SK-N-SH (cell line): ENCODE results near the gene ACP5.

Experiments used
- JUND ChIP-seq: IDR thresholded peaks from 2 replicates; pipeline ENCODE4 v1.4.0; 2012
- NRF1 ChIP-seq: IDR thresholded peaks from 2 replicates; pipeline ENCODE4 v1.6.1; 2012; ENCODE audit warnings: low read depth, mild to moderate bottlenecking, low read length
- RAD21 ChIP-seq: IDR thresholded peaks from 2 replicates; pipeline ENCODE4 v1.6.1; 2012; ENCODE audit warnings: mild to moderate bottlenecking, low read length
- SMC3 ChIP-seq: IDR thresholded peaks from 2 replicates; pipeline ENCODE4 v1.6.1; 2012; ENCODE audit warnings: low read depth, low read length, improper control_type of control experiment
- TEAD4 ChIP-seq: IDR thresholded peaks from 2 replicates; pipeline ENCODE4 v1.4.0; 2012; ENCODE audit warnings: mild to moderate bottlenecking, borderline replicate concordance; ENCODE audit not compliant: insufficient read depth
- TF ChIP-seq, protein P1 (sequence below): fragments of 200-600 bp; sonication (generic); IDR thresholded peaks from 2 replicates; pipeline ENCODE4 v1.6.1; 2017; ENCODE audit warnings: antibody characterized with exemption, mild to moderate bottlenecking, moderate library complexity
- TF ChIP-seq, protein P2 (sequence below): IDR thresholded peaks from 2 replicates; pipeline ENCODE4 v1.4.0; 2012; ENCODE audit warnings: low read depth
- TF ChIP-seq, protein P3 (sequence below): IDR thresholded peaks from 2 replicates; pipeline ENCODE4 v1.6.1; 2012; ENCODE audit warnings: mild to moderate bottlenecking, low read depth, low read length, moderate library complexity

DNA sequence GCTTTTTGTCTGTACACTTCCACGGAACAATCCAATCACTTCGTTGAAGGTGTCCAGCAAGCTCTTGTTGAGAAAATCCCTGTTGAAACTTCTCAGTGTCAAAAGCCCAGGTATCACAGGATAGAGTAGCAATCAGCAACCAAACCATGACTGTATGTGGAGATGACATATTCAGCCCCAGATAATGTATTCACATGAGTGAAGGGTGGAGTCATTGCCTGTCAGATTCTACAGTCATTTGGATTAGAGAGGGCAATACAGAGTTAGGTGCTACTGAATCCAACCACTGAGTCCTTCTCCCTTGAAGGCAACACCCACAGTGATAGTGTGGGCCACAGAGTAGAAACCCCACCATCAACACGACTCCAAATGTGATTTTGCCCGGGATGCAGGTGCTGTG, 43.1 kb upstream of the ACP5 start:
- TF ChIP-seq, protein P1, sequence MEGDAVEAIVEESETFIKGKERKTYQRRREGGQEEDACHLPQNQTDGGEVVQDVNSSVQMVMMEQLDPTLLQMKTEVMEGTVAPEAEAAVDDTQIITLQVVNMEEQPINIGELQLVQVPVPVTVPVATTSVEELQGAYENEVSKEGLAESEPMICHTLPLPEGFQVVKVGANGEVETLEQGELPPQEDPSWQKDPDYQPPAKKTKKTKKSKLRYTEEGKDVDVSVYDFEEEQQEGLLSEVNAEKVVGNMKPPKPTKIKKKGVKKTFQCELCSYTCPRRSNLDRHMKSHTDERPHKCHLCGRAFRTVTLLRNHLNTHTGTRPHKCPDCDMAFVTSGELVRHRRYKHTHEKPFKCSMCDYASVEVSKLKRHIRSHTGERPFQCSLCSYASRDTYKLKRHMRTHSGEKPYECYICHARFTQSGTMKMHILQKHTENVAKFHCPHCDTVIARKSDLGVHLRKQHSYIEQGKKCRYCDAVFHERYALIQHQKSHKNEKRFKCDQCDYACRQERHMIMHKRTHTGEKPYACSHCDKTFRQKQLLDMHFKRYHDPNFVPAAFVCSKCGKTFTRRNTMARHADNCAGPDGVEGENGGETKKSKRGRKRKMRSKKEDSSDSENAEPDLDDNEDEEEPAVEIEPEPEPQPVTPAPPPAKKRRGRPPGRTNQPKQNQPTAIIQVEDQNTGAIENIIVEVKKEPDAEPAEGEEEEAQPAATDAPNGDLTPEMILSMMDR, result no peak
- TF ChIP-seq RAD21, result no peak
- TF ChIP-seq SMC3, result no peak
- TF ChIP-seq JUND, result no peak
- TF ChIP-seq NRF1, result no peak
- no peak for TF ChIP-seq TEAD4
- TF ChIP-seq, protein P2, sequence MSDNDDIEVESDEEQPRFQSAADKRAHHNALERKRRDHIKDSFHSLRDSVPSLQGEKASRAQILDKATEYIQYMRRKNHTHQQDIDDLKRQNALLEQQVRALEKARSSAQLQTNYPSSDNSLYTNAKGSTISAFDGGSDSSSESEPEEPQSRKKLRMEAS, result no peak
- TF ChIP-seq, protein P3, sequence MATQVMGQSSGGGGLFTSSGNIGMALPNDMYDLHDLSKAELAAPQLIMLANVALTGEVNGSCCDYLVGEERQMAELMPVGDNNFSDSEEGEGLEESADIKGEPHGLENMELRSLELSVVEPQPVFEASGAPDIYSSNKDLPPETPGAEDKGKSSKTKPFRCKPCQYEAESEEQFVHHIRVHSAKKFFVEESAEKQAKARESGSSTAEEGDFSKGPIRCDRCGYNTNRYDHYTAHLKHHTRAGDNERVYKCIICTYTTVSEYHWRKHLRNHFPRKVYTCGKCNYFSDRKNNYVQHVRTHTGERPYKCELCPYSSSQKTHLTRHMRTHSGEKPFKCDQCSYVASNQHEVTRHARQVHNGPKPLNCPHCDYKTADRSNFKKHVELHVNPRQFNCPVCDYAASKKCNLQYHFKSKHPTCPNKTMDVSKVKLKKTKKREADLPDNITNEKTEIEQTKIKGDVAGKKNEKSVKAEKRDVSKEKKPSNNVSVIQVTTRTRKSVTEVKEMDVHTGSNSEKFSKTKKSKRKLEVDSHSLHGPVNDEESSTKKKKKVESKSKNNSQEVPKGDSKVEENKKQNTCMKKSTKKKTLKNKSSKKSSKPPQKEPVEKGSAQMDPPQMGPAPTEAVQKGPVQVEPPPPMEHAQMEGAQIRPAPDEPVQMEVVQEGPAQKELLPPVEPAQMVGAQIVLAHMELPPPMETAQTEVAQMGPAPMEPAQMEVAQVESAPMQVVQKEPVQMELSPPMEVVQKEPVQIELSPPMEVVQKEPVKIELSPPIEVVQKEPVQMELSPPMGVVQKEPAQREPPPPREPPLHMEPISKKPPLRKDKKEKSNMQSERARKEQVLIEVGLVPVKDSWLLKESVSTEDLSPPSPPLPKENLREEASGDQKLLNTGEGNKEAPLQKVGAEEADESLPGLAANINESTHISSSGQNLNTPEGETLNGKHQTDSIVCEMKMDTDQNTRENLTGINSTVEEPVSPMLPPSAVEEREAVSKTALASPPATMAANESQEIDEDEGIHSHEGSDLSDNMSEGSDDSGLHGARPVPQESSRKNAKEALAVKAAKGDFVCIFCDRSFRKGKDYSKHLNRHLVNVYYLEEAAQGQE, result no peak
